Natural killer cell (primary cell): ENCODE results near the gene PARPBP. TPM values are rescaled to one million over a fixed set of nuclear protein-coding genes. Genes with fewer than 3 reads are reported as not detected.
"Not testable (repeated sequence)": the region's sequence is repeated elsewhere in the genome, so short reads cannot be mapped to it uniquely, and the experiment has no call there.

Source experiments
- ATAC-seq, 3 donors: fragments of 150-1000 bp in 2 of 3; fragments of 200-7000 bp in 1 of 3; cut with Tn5 transposase; 1 replicate in 1 of 3; 2 replicates in 2 of 3; pipeline ENCODE4 v1.10.0; 2021; ENCODE audit warnings: mild to moderate bottlenecking in 2 of 3, moderate library complexity in 2 of 3
- DNase-seq, 2 donors: peaks; one replicate each; pipeline versions ENCODE4 v3.0.0 to v3.0.0-alpha.2; 2013 to 2021; ENCODE audit warnings: mixed read lengths in 1 of 2
- H3K27ac ChIP-seq: one replicate; pipeline ENCODE4 v1.5.1; 2013; ENCODE audit warnings: mild to moderate bottlenecking, low read length
- H3K27me3 ChIP-seq: one replicate; pipeline ENCODE4 v1.6.1; 2013; ENCODE audit warnings: low read length; ENCODE audit not compliant: control insufficient read depth, insufficient read depth
- H3K36me3 ChIP-seq: one replicate; pipeline ENCODE4 v1.6.1; 2013; ENCODE audit warnings: low read length; ENCODE audit not compliant: control insufficient read depth, insufficient read depth
- H3K4me1 ChIP-seq: one replicate; pipeline ENCODE4 v1.6.1; 2013; ENCODE audit warnings: low read length; ENCODE audit not compliant: control insufficient read depth, insufficient read depth
- H3K4me3 ChIP-seq: one replicate; pipeline ENCODE4 v1.5.1; 2013; ENCODE audit warnings: low read length
- H3K9me3 ChIP-seq: one replicate; pipeline ENCODE4 v1.6.1; 2013; ENCODE audit warnings: low read length; ENCODE audit not compliant: control insufficient read depth, insufficient read depth
- H3K27ac Mint-ChIP-seq, 2 donors: one replicate each; pipeline ENCODE4 v1.8.0; 2022; ENCODE audit warnings: mild to moderate bottlenecking in 2 of 2, mixed read lengths in 2 of 2, moderate library complexity in 1 of 2
- H3K27me3 Mint-ChIP-seq, 2 donors: one replicate each; pipeline ENCODE4 v1.8.0; 2022; ENCODE audit warnings: low read depth in 2 of 2, mixed read lengths in 2 of 2
- H3K36me3 Mint-ChIP-seq: one replicate; pipeline ENCODE4 v1.8.0; 2022; ENCODE audit warnings: mixed read lengths
- H3K4me1 Mint-ChIP-seq, 2 donors: one replicate each; pipeline ENCODE4 v1.8.0; 2022; ENCODE audit warnings: mixed read lengths in 2 of 2
- H3K4me3 Mint-ChIP-seq: one replicate; pipeline ENCODE4 v1.8.0; 2022; ENCODE audit warnings: mild to moderate bottlenecking, moderate library complexity, mixed read lengths
- H3K9me3 Mint-ChIP-seq, 2 donors: one replicate each; pipeline ENCODE4 v1.8.0; 2022; ENCODE audit warnings: mixed read lengths in 2 of 2
- WGBS: methylation state at CpG from one replicate; pipeline ENCODE4 v1.1.7; 2013; ENCODE audit warnings: missing lambda C conversion rate; ENCODE audit not compliant: insufficient coverage; 5-methylcytosine and 5-hydroxymethylcytosine counted together
- intact Hi-C: fragments of 100-400 bp; cut with micrococcal nuclease; formaldehyde crosslinking; loops from one replicate; pipeline ENCODE4 v1.14.2; 2022
- total RNA-seq, 4 donors: library from RNA; stranded (reverse); fragments of 120-200 nt in 1 of 4; gene quantifications; one replicate each; pipeline versions ENCODE4 v1.2.3 to v1.2.4, GENCODE V29; 2013 to 2022
- TF ChIP-seq, protein P1 (sequence below): fragments of 200-600 bp; IDR thresholded peaks from one replicate; pipeline ENCODE4 v1.8.0; 2022; ENCODE audit warnings: antibody characterized with exemption

Gene PARPBP
- total RNA-seq, 3 donors from 2014 or later (not counting 1 experiment from before 2014, with no cell fraction given): 2.8 to 5.6 (median 3.5) TPM

DNA sequence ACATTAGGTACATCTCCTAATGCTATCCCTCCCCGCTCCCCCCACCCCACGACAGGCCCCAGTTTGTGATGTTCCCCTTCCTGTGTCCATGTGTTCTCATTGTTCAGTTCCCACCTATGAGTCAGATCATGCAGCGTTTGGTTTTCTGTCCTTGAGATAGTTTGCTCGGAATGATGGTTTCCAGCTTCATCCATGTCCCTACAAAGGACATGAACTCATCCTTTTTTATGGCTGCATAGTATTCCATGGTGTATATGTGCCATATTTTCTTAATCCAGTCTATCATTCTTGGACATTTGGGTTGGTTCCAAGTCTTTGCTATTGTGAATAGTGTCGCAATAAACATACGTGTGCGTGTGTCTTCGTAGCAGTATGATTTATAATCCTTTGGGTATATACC is 17.6 kb downstream of the PARPBP start:
- H3K4me3 ChIP-seq, H3K27me3 ChIP-seq, H3K27ac ChIP-seq, intact Hi-C loops, DNase-seq, H3K9me3 Mint-ChIP-seq, H3K4me1 Mint-ChIP-seq, H3K36me3 ChIP-seq, H3K9me3 ChIP-seq, H3K4me1 ChIP-seq, ATAC-seq, H3K27me3 Mint-ChIP-seq, H3K36me3 Mint-ChIP-seq, H3K27ac Mint-ChIP-seq, H3K4me3 Mint-ChIP-seq: not testable (repeated sequence)
- WGBS: 98% methylated on average over 3 of the region's 8 CpGs

DNA sequence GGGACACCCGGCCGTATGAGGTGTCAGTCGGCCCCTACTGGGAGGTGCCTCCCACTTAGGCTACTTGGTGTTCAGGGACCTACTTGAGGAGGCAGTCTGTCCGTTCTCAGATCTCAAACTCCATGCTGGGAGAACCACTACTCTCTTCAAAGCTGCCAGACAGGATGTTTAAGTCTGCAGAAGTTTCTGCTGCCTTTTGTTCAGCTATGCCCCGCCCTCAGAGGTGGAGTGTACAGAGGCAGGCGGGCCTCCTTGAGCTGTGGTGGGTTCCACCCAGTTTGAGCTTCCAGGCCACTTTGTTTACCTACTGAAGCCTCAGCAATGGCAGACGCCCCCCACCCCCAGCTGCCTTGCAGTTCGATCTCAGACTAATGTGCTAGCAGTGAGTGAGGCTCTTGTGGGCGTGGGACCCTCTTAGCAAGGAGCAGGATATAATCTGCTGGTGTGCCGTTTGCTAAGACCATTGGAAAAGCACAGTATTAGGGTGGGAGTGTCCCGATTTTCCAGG is 22.9 kb downstream of the PARPBP start:
- H3K9me3 ChIP-seq, H3K4me3 ChIP-seq, H3K4me3 Mint-ChIP-seq, H3K27ac ChIP-seq, H3K36me3 Mint-ChIP-seq, ATAC-seq, H3K27me3 Mint-ChIP-seq, H3K4me1 Mint-ChIP-seq, H3K9me3 Mint-ChIP-seq, H3K4me1 ChIP-seq, H3K36me3 ChIP-seq, H3K27ac Mint-ChIP-seq, H3K27me3 ChIP-seq, intact Hi-C loops, DNase-seq: not testable (repeated sequence)
- WGBS: 94% methylated on average over 11 of the region's 11 CpGs

DNA sequence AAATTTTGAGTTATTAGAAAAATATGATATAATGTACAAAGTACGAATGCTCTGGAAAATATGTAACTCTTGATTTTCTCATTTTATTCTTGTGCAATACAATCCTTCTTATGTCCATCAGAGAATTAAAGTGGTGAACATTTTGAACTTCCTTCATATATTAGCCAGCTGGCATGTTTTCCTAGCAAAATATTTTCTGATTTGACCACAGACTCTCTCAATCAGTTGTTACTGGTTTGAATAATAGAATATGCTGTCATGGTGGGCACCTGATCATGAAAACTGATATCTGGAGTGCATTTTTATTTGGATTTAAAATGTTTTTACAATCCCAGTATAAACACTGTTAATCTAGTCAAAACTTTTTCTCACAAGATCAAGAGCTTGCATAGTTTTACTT is 24.2 kb downstream of the PARPBP start:
- no peak overlapping the region for H3K27ac Mint-ChIP-seq
- Histone ChIP-seq H3K4me1 (no peaks in the 10 kb centered on the region), H3K27me3 (no peaks in the 10 kb centered on the region), H3K27ac (no peak overlapping the region), H3K9me3 (no peaks in the 10 kb centered on the region), H3K4me3 (no peak overlapping the region), H3K36me3 (no peaks in the 10 kb centered on the region)
- H3K4me3 Mint-ChIP-seq: no peak overlapping the region
- H3K27me3 Mint-ChIP-seq: no peaks in the 10 kb centered on the region
- intact Hi-C loops: no loop called here
- no peaks in the 10 kb centered on the region for H3K9me3 Mint-ChIP-seq
- no peak for ATAC-seq
- TF ChIP-seq, protein P1, sequence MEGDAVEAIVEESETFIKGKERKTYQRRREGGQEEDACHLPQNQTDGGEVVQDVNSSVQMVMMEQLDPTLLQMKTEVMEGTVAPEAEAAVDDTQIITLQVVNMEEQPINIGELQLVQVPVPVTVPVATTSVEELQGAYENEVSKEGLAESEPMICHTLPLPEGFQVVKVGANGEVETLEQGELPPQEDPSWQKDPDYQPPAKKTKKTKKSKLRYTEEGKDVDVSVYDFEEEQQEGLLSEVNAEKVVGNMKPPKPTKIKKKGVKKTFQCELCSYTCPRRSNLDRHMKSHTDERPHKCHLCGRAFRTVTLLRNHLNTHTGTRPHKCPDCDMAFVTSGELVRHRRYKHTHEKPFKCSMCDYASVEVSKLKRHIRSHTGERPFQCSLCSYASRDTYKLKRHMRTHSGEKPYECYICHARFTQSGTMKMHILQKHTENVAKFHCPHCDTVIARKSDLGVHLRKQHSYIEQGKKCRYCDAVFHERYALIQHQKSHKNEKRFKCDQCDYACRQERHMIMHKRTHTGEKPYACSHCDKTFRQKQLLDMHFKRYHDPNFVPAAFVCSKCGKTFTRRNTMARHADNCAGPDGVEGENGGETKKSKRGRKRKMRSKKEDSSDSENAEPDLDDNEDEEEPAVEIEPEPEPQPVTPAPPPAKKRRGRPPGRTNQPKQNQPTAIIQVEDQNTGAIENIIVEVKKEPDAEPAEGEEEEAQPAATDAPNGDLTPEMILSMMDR: no peak
- H3K36me3 Mint-ChIP-seq: no peaks in the 10 kb centered on the region
- H3K4me1 Mint-ChIP-seq: no peaks in the 10 kb centered on the region
- DNase-seq: no peak
- no CpG with 5 or more reads among the region's 1 CpG for WGBS

DNA sequence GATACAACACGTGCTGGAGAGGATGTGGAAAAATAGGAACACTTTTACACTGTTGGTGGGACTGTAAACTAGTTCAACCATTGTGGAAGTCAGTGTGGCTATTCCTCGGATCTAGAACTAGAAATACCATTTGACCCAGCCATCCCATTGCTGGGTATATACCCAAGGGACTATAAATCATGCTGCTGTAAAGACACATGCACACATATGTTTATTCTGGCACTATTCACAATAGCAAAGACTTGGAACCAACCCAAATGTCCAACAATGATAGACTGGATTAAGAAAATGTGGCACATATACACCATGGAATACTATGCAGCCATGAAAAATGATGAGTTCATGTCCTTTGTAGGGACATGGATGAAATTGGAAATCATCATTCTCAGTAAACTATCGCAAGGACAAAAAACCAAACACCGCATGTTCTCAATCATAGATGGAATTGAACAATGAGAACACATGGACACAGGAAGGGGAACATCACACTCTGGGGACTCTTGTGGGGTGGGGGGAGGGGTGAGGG is 27.1 kb downstream of the PARPBP start:
- H3K36me3 ChIP-seq, H3K4me1 Mint-ChIP-seq, H3K9me3 ChIP-seq, H3K27me3 Mint-ChIP-seq, DNase-seq, H3K4me1 ChIP-seq, H3K4me3 ChIP-seq, H3K36me3 Mint-ChIP-seq, H3K4me3 Mint-ChIP-seq, H3K27ac ChIP-seq, H3K27me3 ChIP-seq, H3K9me3 Mint-ChIP-seq, H3K27ac Mint-ChIP-seq, ATAC-seq, intact Hi-C loops: not testable (repeated sequence)
- WGBS: 100% methylated on average over 3 of the region's 4 CpGs

DNA sequence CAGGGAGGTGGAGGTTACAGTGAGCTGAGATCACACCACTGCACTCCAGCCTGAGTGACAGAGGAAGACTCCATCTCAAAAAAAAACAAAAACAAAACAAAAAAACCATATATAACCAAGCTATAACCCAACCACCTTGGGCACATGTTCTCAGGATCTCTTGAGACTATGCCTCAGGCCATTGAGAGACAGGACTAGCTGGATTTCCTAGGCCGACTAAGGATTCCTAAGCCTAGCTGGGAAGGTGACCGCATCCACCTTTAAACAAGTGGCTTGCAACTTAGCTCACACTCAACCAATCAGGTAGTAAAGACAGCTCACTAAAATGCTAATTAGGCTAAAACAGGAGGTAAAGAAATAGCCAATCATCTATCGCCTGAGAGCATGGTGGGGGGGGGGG is 35.2 kb downstream of the PARPBP start:
- H3K4me1 ChIP-seq, H3K4me3 Mint-ChIP-seq, H3K4me1 Mint-ChIP-seq, H3K36me3 Mint-ChIP-seq, ATAC-seq, H3K27me3 Mint-ChIP-seq, H3K27ac ChIP-seq, H3K4me3 ChIP-seq, H3K9me3 Mint-ChIP-seq, H3K27me3 ChIP-seq, DNase-seq, H3K36me3 ChIP-seq, intact Hi-C loops, H3K27ac Mint-ChIP-seq, H3K9me3 ChIP-seq: not testable (repeated sequence)
- 100% methylated on average over 3 of the region's 3 CpGs for WGBS
